K562 (cell line): ENCODE results near the gene GLI1. TPM values are rescaled to one million over a fixed set of nuclear protein-coding genes. Genes with fewer than 3 reads are reported as not detected.
A peak's percentile ranks its signal among the peaks of the same experiment; 100 is the strongest.

ENCODE experiments used
- EGR1 ChIP-seq: fragments of 450-650 bp; conservative IDR thresholded peaks from 2 replicates; pipeline ENCODE4 v1.6.1; 2017; ENCODE audit warnings: mild to moderate bottlenecking
- MYNN ChIP-seq, 2 experiments: sonication (generic); formaldehyde crosslinking in 1 of 2; IDR thresholded peaks; 2 replicates each; pipeline versions ENCODE4 v1.5.0 to v1.6.1; 2016 to 2020; ENCODE audit warnings: antibody characterized with exemption in 1 of 2, missing genetic modification reagents in 1 of 2
- TAF1 ChIP-seq: IDR thresholded peaks from 2 replicates; pipeline ENCODE4 v1.6.1; 2011; ENCODE audit warnings: mild to moderate bottlenecking, low read length, moderate library complexity; ENCODE audit not compliant: insufficient read depth, control insufficient read depth, severe bottlenecking; ENCODE audit errors: extremely low read depth
- YY1 ChIP-seq, 3 experiments: IDR thresholded peaks; 2 replicates each; pipeline ENCODE4 v1.6.1; 2011; ENCODE audit warnings: low read length in 2 of 3, mild to moderate bottlenecking in 2 of 3, moderate library complexity in 2 of 3, borderline replicate concordance in 1 of 3, control low read depth in 1 of 3, low read depth in 1 of 3; ENCODE audit not compliant: insufficient read depth in 3 of 3, insufficient replicate concordance in 2 of 3, control insufficient read depth in 1 of 3, insufficient read length in 1 of 3; ENCODE audit errors: extremely low read depth in 1 of 3
- polyA plus RNA-seq, 8 experiments: library from polyadenylated mRNA; depleted of rRNA in 4 of 8; stranded (reverse) in 5 of 8; unstranded in 3 of 8; fragments of >200 nt; fragmentation: Nextera tagmentation in 2 of 8; fragmentation: Illumina TruSeq in 1 of 8; extraction: Ambion mirVana in 2 of 8; extraction: Trizol in 1 of 8; gene quantifications; 2 replicates each; pipeline versions ENCODE4 v1.2.1 to v1.2.3, GENCODE V29; 2011 to 2014; ENCODE audit warnings: inconsistent platforms in 1 of 8, missing spikeins in 1 of 8
- total RNA-seq, 7 experiments: library from RNA; depleted of rRNA in 6 of 7; stranded (reverse); fragments of >200 nt in 6 of 7; fragmentation: Illumina TruSeq in 2 of 7; extraction: Trizol in 2 of 7; gene quantifications; 2 replicates each; pipeline versions ENCODE4 v1.2.1 to v1.2.3, GENCODE V29; 2011 to 2021; ENCODE audit warnings: low replicate concordance in 1 of 7
- TF ChIP-seq, protein P1 (sequence below): fragments of 200-800 bp; sonication (Bioruptor generic); IDR thresholded peaks from 2 replicates; pipeline ENCODE4 v1.6.1; 2016; ENCODE audit warnings: missing genetic modification characterization, missing compliant biosample characterization
- TF ChIP-seq, protein P2 (sequence below): fragments of 250-450 bp; sonication (Bioruptor Pico); IDR thresholded peaks from 2 replicates; pipeline ENCODE4 v1.5.0; 2021; ENCODE audit warnings: mild to moderate bottlenecking, moderate library complexity
- TF ChIP-seq, protein P3 (sequence below), 3 experiments: fragments of 200-800 bp in 1 of 3; sonication (Bioruptor generic) in 1 of 3; sonication (generic) in 1 of 3; formaldehyde crosslinking in 1 of 3; IDR thresholded peaks; 2 replicates each; pipeline versions ENCODE4 v1.6.1 to v1.8.0; 2016 to 2022; ENCODE audit warnings: mild to moderate bottlenecking in 2 of 3, missing compliant biosample characterization in 2 of 3, missing genetic modification characterization in 2 of 3, missing genetic modification reagents in 1 of 3

GLI1 gene
- total and polyA plus RNA-seq, 9 of the 15 experiments (the other 6 are each of a cell fraction or from before 2014, with no cell fraction given), result 0.24 to 3.7 (median 0.61) TPM

DNA sequence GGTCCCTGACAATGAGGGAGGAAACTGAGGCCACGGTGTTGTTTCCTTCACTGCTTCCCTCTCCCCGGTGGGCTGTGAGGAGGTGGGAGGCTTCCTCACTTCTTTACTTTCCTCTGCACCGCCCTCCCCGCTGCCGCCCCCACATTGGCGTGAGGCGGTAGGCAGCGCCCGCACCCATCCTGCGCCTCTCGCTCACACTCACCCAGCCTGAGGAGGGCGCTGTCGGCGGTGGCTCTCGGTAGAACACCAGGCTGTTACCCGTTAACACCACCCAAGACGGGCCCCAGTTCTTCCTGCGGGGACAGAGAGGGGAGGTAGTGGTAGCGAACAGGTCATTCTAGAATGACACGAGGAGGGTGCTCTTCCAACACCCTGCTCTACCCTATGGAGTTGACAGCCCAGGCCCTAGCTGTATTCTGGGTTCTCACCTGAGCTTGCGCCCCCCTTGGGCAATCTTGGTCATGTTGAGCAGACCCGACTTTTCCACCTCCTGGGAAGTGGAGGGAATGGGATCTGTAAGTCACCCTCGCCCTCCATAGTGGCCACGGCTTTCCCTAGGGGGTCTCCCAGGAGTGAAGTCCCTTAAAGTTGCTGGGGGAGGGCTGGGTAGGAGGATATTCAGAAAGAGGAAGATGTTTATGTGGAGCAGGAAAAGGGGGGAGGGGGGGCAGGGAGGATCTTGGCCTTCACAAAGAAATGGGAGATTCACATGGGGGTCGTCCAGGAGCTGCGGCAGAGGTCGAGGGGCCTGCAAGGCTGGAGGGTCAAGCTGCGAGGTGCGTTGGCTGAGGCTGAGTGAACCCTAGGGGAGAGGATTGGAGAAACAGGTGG, 16.8 kb downstream of the GLI1 start (continued):
- TF ChIP-seq, protein P1, sequence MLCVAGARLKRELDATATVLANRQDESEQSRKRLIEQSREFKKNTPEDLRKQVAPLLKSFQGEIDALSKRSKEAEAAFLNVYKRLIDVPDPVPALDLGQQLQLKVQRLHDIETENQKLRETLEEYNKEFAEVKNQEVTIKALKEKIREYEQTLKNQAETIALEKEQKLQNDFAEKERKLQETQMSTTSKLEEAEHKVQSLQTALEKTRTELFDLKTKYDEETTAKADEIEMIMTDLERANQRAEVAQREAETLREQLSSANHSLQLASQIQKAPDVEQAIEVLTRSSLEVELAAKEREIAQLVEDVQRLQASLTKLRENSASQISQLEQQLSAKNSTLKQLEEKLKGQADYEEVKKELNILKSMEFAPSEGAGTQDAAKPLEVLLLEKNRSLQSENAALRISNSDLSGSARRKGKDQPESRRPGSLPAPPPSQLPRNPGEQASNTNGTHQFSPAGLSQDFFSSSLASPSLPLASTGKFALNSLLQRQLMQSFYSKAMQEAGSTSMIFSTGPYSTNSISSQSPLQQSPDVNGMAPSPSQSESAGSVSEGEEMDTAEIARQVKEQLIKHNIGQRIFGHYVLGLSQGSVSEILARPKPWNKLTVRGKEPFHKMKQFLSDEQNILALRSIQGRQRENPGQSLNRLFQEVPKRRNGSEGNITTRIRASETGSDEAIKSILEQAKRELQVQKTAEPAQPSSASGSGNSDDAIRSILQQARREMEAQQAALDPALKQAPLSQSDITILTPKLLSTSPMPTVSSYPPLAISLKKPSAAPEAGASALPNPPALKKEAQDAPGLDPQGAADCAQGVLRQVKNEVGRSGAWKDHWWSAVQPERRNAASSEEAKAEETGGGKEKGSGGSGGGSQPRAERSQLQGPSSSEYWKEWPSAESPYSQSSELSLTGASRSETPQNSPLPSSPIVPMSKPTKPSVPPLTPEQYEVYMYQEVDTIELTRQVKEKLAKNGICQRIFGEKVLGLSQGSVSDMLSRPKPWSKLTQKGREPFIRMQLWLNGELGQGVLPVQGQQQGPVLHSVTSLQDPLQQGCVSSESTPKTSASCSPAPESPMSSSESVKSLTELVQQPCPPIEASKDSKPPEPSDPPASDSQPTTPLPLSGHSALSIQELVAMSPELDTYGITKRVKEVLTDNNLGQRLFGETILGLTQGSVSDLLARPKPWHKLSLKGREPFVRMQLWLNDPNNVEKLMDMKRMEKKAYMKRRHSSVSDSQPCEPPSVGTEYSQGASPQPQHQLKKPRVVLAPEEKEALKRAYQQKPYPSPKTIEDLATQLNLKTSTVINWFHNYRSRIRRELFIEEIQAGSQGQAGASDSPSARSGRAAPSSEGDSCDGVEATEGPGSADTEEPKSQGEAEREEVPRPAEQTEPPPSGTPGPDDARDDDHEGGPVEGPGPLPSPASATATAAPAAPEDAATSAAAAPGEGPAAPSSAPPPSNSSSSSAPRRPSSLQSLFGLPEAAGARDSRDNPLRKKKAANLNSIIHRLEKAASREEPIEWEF (CRISPR knock-in tag), result no peak
- TF ChIP-seq MYNN (IDR thresholded peaks at IDR 0.05) (no peak), MYNN (CRISPR knock-in tag; IDR thresholded peaks at IDR 0.05) (no peak), YY1 (IDR thresholded peaks at IDR 0.05; ENCODE audit: borderline replicate concordance in 1 of 3, control insufficient read depth in 1 of 3, extremely low read depth in 1 of 3, insufficient read depth in 3 of 3, insufficient read length in 1 of 3, insufficient replicate concordance in 2 of 3, low read depth in 1 of 3, low read length in 2 of 3) (no peak), TAF1 (no peak), EGR1 (0 out of 2 replicates have a peak, but pooled peaks have one; percentile 8)
- TF ChIP-seq, protein P2, sequence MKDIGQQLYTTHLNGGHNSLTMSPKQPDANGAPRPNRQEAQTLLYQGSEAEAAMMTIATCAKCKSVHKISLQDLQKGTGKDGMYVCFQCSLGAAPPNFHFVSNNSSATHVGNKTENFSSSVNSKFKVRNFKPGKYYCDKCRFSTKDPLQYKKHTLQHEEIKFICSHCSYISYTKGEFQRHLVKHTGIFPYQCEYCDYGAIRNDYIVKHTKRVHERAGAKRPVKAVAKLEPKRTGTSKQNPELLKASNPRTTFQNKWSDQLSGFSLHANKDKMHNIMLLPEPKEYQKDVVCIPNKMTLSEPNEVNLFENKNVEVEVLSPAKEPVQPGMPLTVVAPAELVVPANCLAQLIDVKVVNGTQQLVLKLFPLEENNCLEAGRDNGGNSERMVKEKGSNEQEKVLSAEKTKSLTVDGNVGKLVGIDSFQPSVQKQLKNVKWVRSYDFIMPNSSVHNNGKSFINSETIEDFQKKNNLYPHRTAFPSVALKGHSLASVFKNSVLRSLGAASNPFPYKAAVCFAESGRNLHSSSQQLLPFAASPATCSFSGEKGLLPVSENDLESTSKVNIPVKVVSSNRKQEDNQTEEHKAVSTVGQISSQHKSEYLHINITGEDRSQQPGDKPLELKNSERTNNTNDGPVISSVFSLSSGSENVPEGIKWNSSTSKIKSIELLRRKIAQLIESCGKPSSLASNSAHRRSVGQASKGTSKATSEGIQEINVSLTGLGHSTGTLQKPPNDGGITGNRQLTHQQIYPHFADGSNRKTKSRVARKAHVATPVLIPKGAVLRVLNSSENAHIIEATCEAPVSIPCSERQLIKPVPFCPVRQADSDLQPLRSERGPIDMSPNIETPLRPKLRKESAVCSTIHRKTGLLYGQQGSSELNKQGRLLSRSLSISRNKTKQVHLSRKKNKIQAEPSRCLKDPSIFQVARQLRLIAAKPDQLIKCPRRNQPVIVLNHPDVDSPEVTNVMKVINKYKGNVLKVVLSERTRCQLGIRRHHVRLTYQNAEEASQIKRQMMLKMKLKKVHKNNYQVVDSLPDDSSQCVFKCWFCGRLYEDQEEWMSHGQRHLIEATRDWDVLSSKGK (CRISPR knock-in tag), result no peak
- TF ChIP-seq, protein P3, sequence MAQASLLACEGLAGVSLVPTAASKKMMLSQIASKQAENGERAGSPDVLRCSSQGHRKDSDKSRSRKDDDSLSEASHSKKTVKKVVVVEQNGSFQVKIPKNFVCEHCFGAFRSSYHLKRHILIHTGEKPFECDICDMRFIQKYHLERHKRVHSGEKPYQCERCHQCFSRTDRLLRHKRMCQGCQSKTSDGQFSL (CRISPR knock-in tag; IDR thresholded peaks at IDR 0.05), result peak; percentile 25; the same call in 1 of the 2 replicates
- TF ChIP-seq, protein P3 (tag; IDR thresholded peaks at IDR 0.05), result no peak
- TF ChIP-seq, all 486 proteins: peak for 3
